ENCODE results near the gene TIMP2.

GRCh38 chr17:78952706-78953105, 27.5 kb upstream of the TIMP2 start:
- TF ChIP-seq, protein P1, sequence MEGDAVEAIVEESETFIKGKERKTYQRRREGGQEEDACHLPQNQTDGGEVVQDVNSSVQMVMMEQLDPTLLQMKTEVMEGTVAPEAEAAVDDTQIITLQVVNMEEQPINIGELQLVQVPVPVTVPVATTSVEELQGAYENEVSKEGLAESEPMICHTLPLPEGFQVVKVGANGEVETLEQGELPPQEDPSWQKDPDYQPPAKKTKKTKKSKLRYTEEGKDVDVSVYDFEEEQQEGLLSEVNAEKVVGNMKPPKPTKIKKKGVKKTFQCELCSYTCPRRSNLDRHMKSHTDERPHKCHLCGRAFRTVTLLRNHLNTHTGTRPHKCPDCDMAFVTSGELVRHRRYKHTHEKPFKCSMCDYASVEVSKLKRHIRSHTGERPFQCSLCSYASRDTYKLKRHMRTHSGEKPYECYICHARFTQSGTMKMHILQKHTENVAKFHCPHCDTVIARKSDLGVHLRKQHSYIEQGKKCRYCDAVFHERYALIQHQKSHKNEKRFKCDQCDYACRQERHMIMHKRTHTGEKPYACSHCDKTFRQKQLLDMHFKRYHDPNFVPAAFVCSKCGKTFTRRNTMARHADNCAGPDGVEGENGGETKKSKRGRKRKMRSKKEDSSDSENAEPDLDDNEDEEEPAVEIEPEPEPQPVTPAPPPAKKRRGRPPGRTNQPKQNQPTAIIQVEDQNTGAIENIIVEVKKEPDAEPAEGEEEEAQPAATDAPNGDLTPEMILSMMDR (IDR thresholded peaks at IDR 0.05; ENCODE audit: low read depth, low read length, missing input control), result no peak
- TF ChIP-seq SP1 (IDR thresholded peaks at IDR 0.05) (no peak), REST (IDR thresholded peaks at IDR 0.05) (no peak), TAF1 (conservative IDR thresholded peaks at IDR 0.05) (no peak), ZBTB33 (IDR thresholded peaks at IDR 0.05) (no peak), YY1 (IDR thresholded peaks at IDR 0.05) (no peak), RAD21 (IDR thresholded peaks at IDR 0.05) (no peak)
- TF ChIP-seq, protein P2, sequence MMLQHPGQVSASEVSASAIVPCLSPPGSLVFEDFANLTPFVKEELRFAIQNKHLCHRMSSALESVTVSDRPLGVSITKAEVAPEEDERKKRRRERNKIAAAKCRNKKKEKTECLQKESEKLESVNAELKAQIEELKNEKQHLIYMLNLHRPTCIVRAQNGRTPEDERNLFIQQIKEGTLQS (IDR thresholded peaks at IDR 0.05), result no peak
- TF ChIP-seq, protein P3, sequence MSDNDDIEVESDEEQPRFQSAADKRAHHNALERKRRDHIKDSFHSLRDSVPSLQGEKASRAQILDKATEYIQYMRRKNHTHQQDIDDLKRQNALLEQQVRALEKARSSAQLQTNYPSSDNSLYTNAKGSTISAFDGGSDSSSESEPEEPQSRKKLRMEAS (IDR thresholded peaks at IDR 0.05), result no peak
